ENCODE data around the gene BATF.

Gene BATF

DNA sequence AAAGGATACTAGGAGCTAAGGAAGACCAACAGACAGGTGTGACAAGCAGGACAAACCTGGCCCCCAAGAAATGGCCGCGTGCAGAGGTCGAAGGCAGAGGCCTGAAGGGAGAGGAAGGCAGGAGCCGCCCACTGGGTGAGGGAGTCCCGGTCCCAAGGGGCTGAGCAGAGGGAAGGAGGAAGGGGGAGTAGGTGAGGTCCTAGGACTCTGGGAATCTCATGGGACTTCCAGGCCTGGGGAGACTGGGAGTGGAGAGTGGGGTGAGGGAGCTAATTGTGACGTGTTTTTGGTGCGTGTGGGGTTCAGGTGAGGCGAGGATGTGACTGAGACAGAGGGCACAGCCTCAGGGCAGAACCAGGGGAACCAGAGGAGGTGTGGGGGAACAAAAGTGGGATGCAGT lies 44.5 kb downstream of the BATF start:
- CTCF ChIA-PET = interaction anchor here (0.9 to 2.2 kb wide), 6 partner anchors 10 to 113 kb away, joined by 3 to 24 read pairs (median 4); partner anchors contain the start of genes ERG28 and FLVCR2
- DNase-seq (ENCODE audit: extremely low spot score) = no peak
- TF ChIP-seq, protein P1, sequence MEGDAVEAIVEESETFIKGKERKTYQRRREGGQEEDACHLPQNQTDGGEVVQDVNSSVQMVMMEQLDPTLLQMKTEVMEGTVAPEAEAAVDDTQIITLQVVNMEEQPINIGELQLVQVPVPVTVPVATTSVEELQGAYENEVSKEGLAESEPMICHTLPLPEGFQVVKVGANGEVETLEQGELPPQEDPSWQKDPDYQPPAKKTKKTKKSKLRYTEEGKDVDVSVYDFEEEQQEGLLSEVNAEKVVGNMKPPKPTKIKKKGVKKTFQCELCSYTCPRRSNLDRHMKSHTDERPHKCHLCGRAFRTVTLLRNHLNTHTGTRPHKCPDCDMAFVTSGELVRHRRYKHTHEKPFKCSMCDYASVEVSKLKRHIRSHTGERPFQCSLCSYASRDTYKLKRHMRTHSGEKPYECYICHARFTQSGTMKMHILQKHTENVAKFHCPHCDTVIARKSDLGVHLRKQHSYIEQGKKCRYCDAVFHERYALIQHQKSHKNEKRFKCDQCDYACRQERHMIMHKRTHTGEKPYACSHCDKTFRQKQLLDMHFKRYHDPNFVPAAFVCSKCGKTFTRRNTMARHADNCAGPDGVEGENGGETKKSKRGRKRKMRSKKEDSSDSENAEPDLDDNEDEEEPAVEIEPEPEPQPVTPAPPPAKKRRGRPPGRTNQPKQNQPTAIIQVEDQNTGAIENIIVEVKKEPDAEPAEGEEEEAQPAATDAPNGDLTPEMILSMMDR (IDR thresholded peaks at IDR 0.05; ENCODE audit: control extremely low read depth, extremely low read depth, low read depth, missing control alignments) = no peak
- POLR2A ChIA-PET = no interaction called here

DNA sequence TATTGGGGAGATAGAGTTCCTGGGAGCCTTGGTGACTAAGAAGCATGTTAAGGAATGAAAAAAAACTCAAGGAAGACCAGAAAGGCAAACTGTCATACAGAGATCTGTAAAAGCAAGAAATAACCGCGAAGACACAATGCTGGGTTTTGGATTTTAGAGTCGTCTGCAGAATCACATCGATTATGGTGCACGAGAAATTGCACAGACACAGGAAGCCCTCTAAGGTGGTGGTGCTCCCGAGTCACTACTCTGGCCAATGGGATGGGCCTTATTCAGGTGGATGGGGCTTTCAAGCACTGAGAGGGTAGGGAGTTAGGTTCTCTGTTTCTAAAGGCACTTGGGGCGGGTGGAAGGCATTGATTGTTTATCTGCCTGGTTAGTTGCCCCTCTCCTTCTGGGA lies 45.9 kb downstream of the BATF start:
- TF ChIP-seq, protein P1 (IDR thresholded peaks at IDR 0.05; ENCODE audit: control extremely low read depth, extremely low read depth, low read depth, missing control alignments) = no peak
- ChIA-PET POLR2A (no interaction called here), CTCF (interaction anchor here (1.9 to 14.1 kb wide), 3 partner anchors 6 to 86 kb away, joined by 13 to 312 read pairs (median 127); partner anchors contain the start of genes ERG28, FLVCR2 and TTLL5)
- DNase-seq (ENCODE audit: extremely low spot score) = no peak

DNA sequence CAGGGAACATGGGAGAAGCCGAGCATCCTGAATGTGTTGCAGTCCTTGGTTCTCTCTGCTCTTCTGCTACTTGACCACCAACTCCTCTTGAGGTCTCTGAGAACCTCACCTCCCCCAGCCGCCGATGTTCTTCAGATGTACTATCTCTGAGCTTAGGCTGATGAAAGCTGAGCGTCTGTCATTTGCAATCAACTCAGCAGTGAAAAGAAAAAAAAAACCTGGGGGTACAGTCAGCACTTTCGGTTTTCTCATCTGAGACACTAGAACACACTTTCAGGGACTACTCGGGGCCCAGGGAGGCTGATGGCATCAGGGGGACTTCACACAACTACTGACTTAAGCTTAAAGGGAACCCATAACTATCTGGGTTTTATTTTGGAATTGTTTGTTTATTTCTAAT lies 46.5 kb downstream of the BATF start:
- POLR2A ChIA-PET = no interaction called here
- TF ChIP-seq, protein P1 (IDR thresholded peaks at IDR 0.05; ENCODE audit: control extremely low read depth, extremely low read depth, low read depth, missing control alignments) = no peak
- CTCF ChIA-PET = interaction anchor here (1.9 to 14.1 kb wide), 3 partner anchors 7 to 86 kb away, joined by 13 to 312 read pairs (median 127); partner anchors contain the start of genes ERG28, FLVCR2 and TTLL5
- no peak for DNase-seq (ENCODE audit: extremely low spot score)

DNA sequence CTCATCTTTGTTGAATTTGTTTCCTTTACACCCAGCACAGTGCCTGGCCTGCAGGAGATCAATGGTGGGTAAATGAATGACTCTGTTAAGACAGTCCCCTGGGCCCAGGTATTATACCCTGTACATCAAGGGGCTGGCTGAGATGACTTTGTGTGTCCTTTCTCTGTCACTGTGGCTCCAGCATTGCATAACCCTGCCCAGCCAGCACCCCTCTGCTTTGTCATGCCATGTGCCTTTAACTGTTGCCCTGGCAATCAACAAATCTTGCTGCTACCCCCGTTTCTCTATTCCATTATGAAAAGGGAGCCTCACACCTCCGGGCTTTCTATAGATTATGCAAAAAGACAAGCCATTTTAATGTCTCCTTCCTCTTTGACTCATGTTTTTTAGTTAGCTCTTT lies 48.5 kb downstream of the BATF start:
- TF ChIP-seq, protein P1 (IDR thresholded peaks at IDR 0.05; ENCODE audit: control extremely low read depth, extremely low read depth, low read depth, missing control alignments) = no peak
- ChIA-PET CTCF (interaction anchor here (1.6 to 14.1 kb wide), 3 partner anchors 9 to 84 kb away, joined by 3 to 312 read pairs (median 127); partner anchors contain the start of genes ERG28 and TTLL5), POLR2A (no interaction called here)
- no peak for DNase-seq (ENCODE audit: extremely low spot score)

DNA sequence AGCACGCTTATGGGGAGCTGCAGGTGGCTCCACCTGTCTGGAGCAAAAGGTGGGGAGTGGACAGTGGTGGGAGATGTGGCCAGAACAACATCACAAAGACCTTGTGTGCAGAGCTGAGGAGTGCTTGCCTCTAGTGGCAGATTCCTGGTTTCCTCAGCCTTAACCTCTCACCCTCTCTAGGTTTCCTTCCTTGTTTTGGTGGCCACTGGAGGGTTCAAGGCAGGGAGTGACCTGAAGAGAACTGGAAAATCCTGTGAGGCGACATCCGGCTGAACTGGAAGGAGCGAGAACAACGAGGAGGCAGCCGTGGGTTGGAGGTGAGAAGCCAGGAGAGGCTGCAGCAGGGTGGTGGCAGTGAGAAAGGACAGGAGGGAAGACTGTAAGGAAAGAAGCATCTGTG lies 49.8 kb downstream of the BATF start:
- ChIA-PET POLR2A (interaction anchor here (0.5 kb wide), 1 partner anchor 1566 kb away, joined by 3 read pairs; no protein-coding TSS in a partner anchor), CTCF (interaction anchor here (0.8 to 14.1 kb wide), 5 partner anchors 10 to 264 kb away, joined by 4 to 312 read pairs (median 4); partner anchors contain the start of genes ERG28 and TTLL5)
- no peak for DNase-seq (ENCODE audit: extremely low spot score)
- TF ChIP-seq, protein P1 (IDR thresholded peaks at IDR 0.05; ENCODE audit: control extremely low read depth, extremely low read depth, low read depth, missing control alignments) = no peak

- no peak for DNase-seq (ENCODE audit: extremely low spot score)
- ChIA-PET CTCF (interaction anchor here (0.8 to 14.1 kb wide), 43 partner anchors 8 to 762 kb away, joined by 3 to 312 read pairs (median 6); partner anchors contain the start of genes BATF, ERG28, TGFB3 and TTLL5), POLR2A (interaction anchor here (0.5 to 0.8 kb wide), 3 partner anchors 84 to 293 kb away, joined by 3 to 5 read pairs (median 5); partner anchors contain the start of genes ERG28 and TTLL5)
- TF ChIP-seq, protein P1 (IDR thresholded peaks at IDR 0.05; ENCODE audit: control extremely low read depth, extremely low read depth, low read depth, missing control alignments) = no peak
Observed at GRCh38 chr14:75577090-75577489, 54.8 kb downstream of the BATF start.
